GM12878 (cell line): Measurements from ENCODE around the gene KCNB1. TPM values are rescaled to one million over a fixed set of nuclear protein-coding genes. Genes with fewer than 3 reads are reported as not detected.

ENCODE experiments used
- ATAC-seq: fragments of 200-7000 bp; cut with Tn5 transposase; 3 replicates; pipeline ENCODE4 v1.9.1; 2020; ENCODE audit warnings: mild to moderate bottlenecking, moderate library complexity
- BruUV-seq: library from RNA; stranded (reverse); fragments of 400-500 nt; replicated peaks from 2 replicates; lab custom pipeline; 2021; lab: Mats Ljungman, UMichigan
- CTCF ChIA-PET: fragments of 300-600 bp; sonication (Branson Sonifier 250); formaldehyde crosslinking; extraction: SDS; loops from one replicate; lab custom pipeline; 2021; ENCODE audit warnings: inconsistent platforms; lab: Yijun Ruan, JAX
- POLR2A ChIA-PET: fragments of 350-600 bp; formaldehyde crosslinking; extraction: SDS; loops from one replicate; lab custom pipeline; 2021; ENCODE audit warnings: inconsistent platforms; lab: Charles Lee
- RAD21 ChIA-PET: fragments of 300-600 bp; sonication (Branson Sonifier 250); formaldehyde crosslinking; loops from one replicate; lab custom pipeline; 2023; ENCODE audit warnings: antibody characterized with exemption; ENCODE audit not compliant: unreplicated experiment; lab: Charles Lee
- SMC1A ChIA-PET: fragments of 300-600 bp; sonication (Branson Sonifier 250); formaldehyde crosslinking; loops from one replicate; lab custom pipeline; 2023; ENCODE audit not compliant: unreplicated experiment, uncharacterized antibody; lab: Charles Lee
- DNase-seq: peaks from one replicate; pipeline ENCODE4 v3.0.0-alpha.2; 2011; ENCODE audit warnings: low read depth, low spot score
- FAIRE-seq: peaks from 3 replicates; lab custom pipeline; 2011; peaks lifted over from hg19 to GRCh38; lab: Jason Lieb, UNC
- H2AFZ ChIP-seq: 2 replicates; pipeline ENCODE4 v1.6.0; 2011; ENCODE audit warnings: low read depth, low read length, control low read depth; ENCODE audit not compliant: control insufficient read depth
- H3K27ac ChIP-seq: 2 replicates; pipeline ENCODE4 v1.5.1; 2011; ENCODE audit warnings: control low read depth; ENCODE audit not compliant: control insufficient read depth, insufficient read depth
- H3K27me3 ChIP-seq, 2 experiments: replicated peaks in 1 of 2; 2 replicates each; pipeline versions ENCODE4 v1.6.0 to v1.6.1; 2011; ENCODE audit warnings: low read length in 1 of 2; ENCODE audit not compliant: control insufficient read depth in 2 of 2, insufficient read depth in 2 of 2
- H3K36me3 ChIP-seq, 2 experiments: 2 replicates each; pipeline ENCODE4 v1.5.1; 2011; ENCODE audit warnings: low read length in 1 of 2; ENCODE audit not compliant: control insufficient read depth in 2 of 2, insufficient read depth in 2 of 2
- H3K4me1 ChIP-seq: 2 replicates; pipeline ENCODE4 v1.6.1; 2011; ENCODE audit warnings: mild to moderate bottlenecking, low read length, moderate library complexity, mixed read lengths; ENCODE audit not compliant: control insufficient read depth, insufficient read depth
- H3K4me2 ChIP-seq: 2 replicates; pipeline ENCODE4 v1.6.0; 2011; ENCODE audit warnings: control low read depth; ENCODE audit not compliant: control insufficient read depth, insufficient read depth
- H3K4me3 ChIP-seq: fragments of 200-600 bp; sonication (generic); 2 replicates; pipeline ENCODE4 v1.5.1; 2016
- H3K79me2 ChIP-seq: 2 replicates; pipeline ENCODE4 v1.6.0; 2011; ENCODE audit warnings: low read length; ENCODE audit not compliant: control insufficient read depth, insufficient read depth
- H3K9ac ChIP-seq: 2 replicates; pipeline ENCODE4 v1.8.0; 2011; ENCODE audit warnings: low read length, control low read depth, mixed read lengths; ENCODE audit not compliant: control insufficient read depth, insufficient read depth
- H3K9me3 ChIP-seq: replicated peaks from 3 replicates; pipeline ENCODE4 v1.5.1; 2011; ENCODE audit warnings: mild to moderate bottlenecking, low read length; ENCODE audit not compliant: control insufficient read depth, insufficient read depth
- H4K20me1 ChIP-seq: 2 replicates; pipeline ENCODE4 v1.6.0; 2011; ENCODE audit not compliant: control insufficient read depth, insufficient read depth
- BCL11A ChIP-seq: IDR thresholded peaks from 2 replicates; pipeline ENCODE4 v1.6.1; 2011; ENCODE audit warnings: low read depth, low read length
- CTCF ChIP-seq, 3 experiments: IDR thresholded peaks in 2 of 3; conservative IDR thresholded peaks in 1 of 3; 2 replicates each; pipeline ENCODE4 v1.5.1; 2011; ENCODE audit warnings: low read depth in 3 of 3, low read length in 3 of 3, mild to moderate bottlenecking in 3 of 3, control low read depth in 2 of 3, moderate library complexity in 2 of 3, inconsistent platforms in 1 of 3, mixed read lengths in 1 of 3; ENCODE audit not compliant: control insufficient read depth in 2 of 3, insufficient read depth in 1 of 3; ENCODE audit errors: extremely low read depth in 1 of 3
- IKZF2 ChIP-seq, 2 experiments: fragments of 450-650 bp; IDR thresholded peaks; 2 replicates each; pipeline ENCODE4 v1.6.1; 2017; ENCODE audit warnings: mild to moderate bottlenecking in 2 of 2, moderate library complexity in 2 of 2
- JUNB ChIP-seq: IDR thresholded peaks from 2 replicates; pipeline ENCODE4 v1.6.1; 2016; ENCODE audit warnings: antibody characterized with exemption, mild to moderate bottlenecking
- MLLT1 ChIP-seq: fragments of 450-650 bp; IDR thresholded peaks from 2 replicates; pipeline ENCODE4 v1.6.1; 2016; ENCODE audit warnings: mild to moderate bottlenecking
- MTA2 ChIP-seq: fragments of 450-650 bp; IDR thresholded peaks from 2 replicates; pipeline ENCODE4 v1.6.1; 2016; ENCODE audit warnings: low read depth, mild to moderate bottlenecking, moderate library complexity
- NR2C2 ChIP-seq: IDR thresholded peaks from 2 replicates; pipeline ENCODE4 v1.6.1; 2011; ENCODE audit warnings: borderline replicate concordance, low read depth; ENCODE audit not compliant: control insufficient read depth, insufficient read length
- NRF1 ChIP-seq: conservative IDR thresholded peaks from 2 replicates; pipeline ENCODE4 v1.6.1; 2011; ENCODE audit warnings: mild to moderate bottlenecking, low read depth, low read length, improper control_type of control experiment
- PML ChIP-seq: IDR thresholded peaks from 2 replicates; pipeline ENCODE4 v1.6.1; 2012; ENCODE audit warnings: low read length, inconsistent platforms
- RUNX3 ChIP-seq: IDR thresholded peaks from 2 replicates; pipeline ENCODE4 v1.6.1; 2012; ENCODE audit warnings: low read length, inconsistent platforms
- SMC3 ChIP-seq: IDR thresholded peaks from 2 replicates; pipeline ENCODE4 v1.6.1; 2011; ENCODE audit warnings: low read length, improper control_type of control experiment, borderline replicate concordance
- SP1 ChIP-seq: IDR thresholded peaks from one replicate; pipeline ENCODE4 v1.6.1; 2011; ENCODE audit warnings: low read depth, low read length
- ZBTB11 ChIP-seq: fragments of 450-650 bp; formaldehyde crosslinking; IDR thresholded peaks from 2 replicates; pipeline ENCODE4 v1.5.0; 2022; ENCODE audit warnings: mild to moderate bottlenecking, missing genetic modification characterization
- ZNF274 ChIP-seq: IDR thresholded peaks from one replicate; pipeline ENCODE4 v1.8.0; 2011; ENCODE audit not compliant: insufficient read length, insufficient read depth
- WGBS: methylation state at CpG from one replicate; pipeline ENCODE4 v1.1.6; 2016; ENCODE audit warnings: low lambda C conversion rate; ENCODE audit not compliant: insufficient replicate concordance, insufficient coverage; ENCODE audit errors: missing lambda C conversion rate; 5-methylcytosine and 5-hydroxymethylcytosine counted together
- in situ Hi-C: fragments of 300-500 bp; cut with MboI; formaldehyde crosslinking; loops from 9 replicates; pipeline ENCODE4 v1.14.3; 2018; ENCODE audit warnings: mixed read lengths
- intact Hi-C: fragments of 100-400 bp; cut with micrococcal nuclease; formaldehyde crosslinking; loops from one replicate; pipeline ENCODE4 v1.14.2; 2022; ENCODE audit not compliant: unreplicated experiment
- polyA plus RNA-seq, 11 experiments: library from polyadenylated mRNA; depleted of rRNA in 4 of 11; unstranded in 6 of 11; stranded (reverse) in 5 of 11; fragments of >200 nt; fragmentation: Nextera tagmentation in 4 of 11; fragmentation: Illumina TruSeq in 1 of 11; extraction: Ambion mirVana in 4 of 11; extraction: Trizol in 1 of 11; gene quantifications; 1 replicate in 1 of 11; 2 replicates in 10 of 11; pipeline versions ENCODE4 v1.2.1 to v1.2.3, GENCODE V29; 2011 to 2016; ENCODE audit warnings: inconsistent platforms in 2 of 11, missing spikeins in 2 of 11, low read depth in 1 of 11
- total RNA-seq, 4 experiments: library from RNA; depleted of rRNA in 3 of 4; stranded (reverse); fragments of >200 nt in 3 of 4; fragmentation: Illumina TruSeq in 1 of 4; extraction: Trizol in 1 of 4; gene quantifications; 2 replicates each; pipeline versions ENCODE4 v1.2.1 to v1.2.3, GENCODE V29; 2013 to 2021

KCNB1 gene
- total and polyA plus RNA-seq, 10 of the 15 experiments (the other 5 are each of a cell fraction or from before 2014, with no cell fraction given), result 0.02 to 0.08 (median 0.03) TPM; not detected in 7

GRCh38 chr20:49417843-49418555 is 64.5 kb downstream of the KCNB1 start:
- no peaks in the 10 kb centered on the region for H4K20me1 ChIP-seq
- ATAC-seq (no peak), FAIRE-seq (no peak)
- TF ChIP-seq BCL11A (no peak), MTA2 (no peak), CTCF (IDR thresholded peaks at IDR 0.05 in 2 of 3, conservative IDR thresholded peaks at IDR 0.05 in 1 of 3; ENCODE audit: control insufficient read depth in 2 of 3, extremely low read depth in 1 of 3, insufficient read depth in 1 of 3, low read depth in 3 of 3, low read length in 3 of 3) (no peak), ZBTB11 (CRISPR knock-in tag) (no peak), NRF1 (no peak), SP1 (no peak), ZNF274 (no peak), JUNB (no peak), PML (no peak), MLLT1 (no peak), RUNX3 (no peak), SMC3 (no peak), IKZF2 (IDR thresholded peaks at IDR 0.05) (no peak), NR2C2 (no peak)

More at GRCh38 chr20:49417843-49418555, 64.5 kb downstream of the KCNB1 start:
- POLR2A ChIA-PET, result no interaction called here
- BruUV-seq, result no TSS peak
- no peak for DNase-seq
- intact Hi-C loops (no loop called here), in situ Hi-C loops (no loop called here)
- H3K27ac ChIP-seq, result no peak overlapping the region
- RAD21 ChIA-PET, result no interaction called here
- H3K79me2 ChIP-seq, result no peaks in the 10 kb centered on the region
- no peak overlapping the region for H3K9ac ChIP-seq
- H3K4me3 ChIP-seq, result no peak overlapping the region
- no peaks in the 10 kb centered on the region for H3K4me1 ChIP-seq
- SMC1A ChIA-PET, result interaction anchor here (1.1 kb wide), 1 partner anchor 89 kb away, joined by 3 read pairs; no protein-coding TSS in a partner anchor
- H2AFZ ChIP-seq, result no peak overlapping the region
- WGBS, result 25% methylated on average over 9 of the region's 9 CpGs
- H3K27me3 ChIP-seq, result peaks cover 4 to 6% of the 10 kb centered on the region in 2 experiments; a peak in 3 of 4 replicates
- no peaks in the 10 kb centered on the region for H3K36me3 ChIP-seq
- no peak overlapping the region for H3K4me2 ChIP-seq
- CTCF ChIA-PET, result interaction anchor here (1.0 kb wide), 1 partner anchor 84 kb away, joined by 4 read pairs; no protein-coding TSS in a partner anchor
- H3K9me3 ChIP-seq, result no peaks in the 10 kb centered on the region
